K562 (cell line): Measurements from ENCODE around the gene TMIGD1. TPM values are rescaled to one million over a fixed set of nuclear protein-coding genes. Genes with fewer than 3 reads are reported as not detected.

Experiments
- FOS ChIP-seq: IDR thresholded peaks from 3 replicates; pipeline ENCODE4 v1.6.1; 2011; ENCODE audit not compliant: insufficient read length; ENCODE audit errors: extremely low read depth
- PRPF4 ChIP-seq: fragments of 200-400 bp; formaldehyde crosslinking; IDR thresholded peaks from one replicate; pipeline ENCODE4 v1.6.1; 2017; ENCODE audit warnings: low read length, low read depth, mild to moderate bottlenecking; ENCODE audit not compliant: insufficient read depth, poor library complexity, severe bottlenecking
- WHSC1 ChIP-seq: IDR thresholded peaks from one replicate; pipeline ENCODE4 v1.6.1; 2012; ENCODE audit warnings: low read length, control low read depth, inconsistent platforms
- ZFP30 ChIP-seq: fragments of 250-450 bp; sonication (Bioruptor Pico); IDR thresholded peaks from 2 replicates; pipeline ENCODE4 v1.8.0; 2022; ENCODE audit warnings: moderate library complexity, mild to moderate bottlenecking, inconsistent platforms, borderline replicate concordance
- ZFP36 ChIP-seq: fragments of 150-350 bp; IDR thresholded peaks from 2 replicates; pipeline ENCODE4 v1.6.1; 2018; ENCODE audit warnings: low read length, low read depth; ENCODE audit not compliant: partially characterized antibody
- polyA plus RNA-seq, 8 experiments: library from polyadenylated mRNA; depleted of rRNA in 4 of 8; stranded (reverse) in 5 of 8; unstranded in 3 of 8; fragments of >200 nt; fragmentation: Nextera tagmentation in 2 of 8; fragmentation: Illumina TruSeq in 1 of 8; extraction: Ambion mirVana in 2 of 8; extraction: Trizol in 1 of 8; gene quantifications; 2 replicates each; pipeline versions ENCODE4 v1.2.1 to v1.2.3, GENCODE V29; 2011 to 2014; ENCODE audit warnings: inconsistent platforms in 1 of 8, missing spikeins in 1 of 8
- total RNA-seq, 7 experiments: library from RNA; depleted of rRNA in 6 of 7; stranded (reverse); fragments of >200 nt in 6 of 7; fragmentation: Illumina TruSeq in 2 of 7; extraction: Trizol in 2 of 7; gene quantifications; 2 replicates each; pipeline versions ENCODE4 v1.2.1 to v1.2.3, GENCODE V29; 2011 to 2021; ENCODE audit warnings: low replicate concordance in 1 of 7
- TF ChIP-seq, protein P1 (sequence below), 2 experiments: fragments of 450-650 bp; IDR thresholded peaks; 2 replicates each; pipeline ENCODE4 v1.6.1; 2016; ENCODE audit warnings: mild to moderate bottlenecking in 2 of 2, borderline replicate concordance in 1 of 2, low read depth in 1 of 2, moderate library complexity in 1 of 2
- TF ChIP-seq, protein P2 (sequence below): sonication (generic); formaldehyde crosslinking; IDR thresholded peaks from 2 replicates; pipeline ENCODE4 v1.8.1; 2023; ENCODE audit warnings: mild to moderate bottlenecking, missing genetic modification reagents

The TMIGD1 gene
- total and polyA plus RNA-seq, 9 of the 15 experiments (the other 6 are each of a cell fraction or from before 2014, with no cell fraction given), result not detected

DNA sequence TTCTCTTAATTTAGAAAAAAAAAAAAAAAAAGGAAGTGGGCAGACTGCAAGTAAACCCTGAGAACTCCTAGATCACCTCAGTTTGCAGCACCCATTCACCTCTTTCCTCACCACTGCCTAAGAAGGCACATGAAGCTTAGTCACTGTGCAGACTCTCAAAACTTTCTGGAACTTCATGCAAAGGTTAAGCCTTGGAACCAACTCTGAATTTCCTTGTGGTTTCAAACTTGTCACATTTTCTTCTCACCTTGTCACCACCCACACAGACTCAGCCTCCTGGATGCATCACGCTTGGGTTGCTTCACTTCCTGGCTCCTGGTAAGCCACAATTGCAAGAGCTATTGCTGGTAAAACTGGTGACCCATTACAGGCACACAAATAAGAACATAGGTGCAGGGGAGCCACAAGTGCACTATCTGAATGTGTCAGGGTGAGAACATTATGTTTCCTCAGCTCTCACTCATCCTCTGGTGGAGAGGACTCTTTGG lies 29.9 kb upstream of the TMIGD1 start (continued):
- TF ChIP-seq PRPF4, result no peak
- TF ChIP-seq FOS, result no peak
- TF ChIP-seq ZFP36, result peak; percentile 8
- TF ChIP-seq, protein P1, sequence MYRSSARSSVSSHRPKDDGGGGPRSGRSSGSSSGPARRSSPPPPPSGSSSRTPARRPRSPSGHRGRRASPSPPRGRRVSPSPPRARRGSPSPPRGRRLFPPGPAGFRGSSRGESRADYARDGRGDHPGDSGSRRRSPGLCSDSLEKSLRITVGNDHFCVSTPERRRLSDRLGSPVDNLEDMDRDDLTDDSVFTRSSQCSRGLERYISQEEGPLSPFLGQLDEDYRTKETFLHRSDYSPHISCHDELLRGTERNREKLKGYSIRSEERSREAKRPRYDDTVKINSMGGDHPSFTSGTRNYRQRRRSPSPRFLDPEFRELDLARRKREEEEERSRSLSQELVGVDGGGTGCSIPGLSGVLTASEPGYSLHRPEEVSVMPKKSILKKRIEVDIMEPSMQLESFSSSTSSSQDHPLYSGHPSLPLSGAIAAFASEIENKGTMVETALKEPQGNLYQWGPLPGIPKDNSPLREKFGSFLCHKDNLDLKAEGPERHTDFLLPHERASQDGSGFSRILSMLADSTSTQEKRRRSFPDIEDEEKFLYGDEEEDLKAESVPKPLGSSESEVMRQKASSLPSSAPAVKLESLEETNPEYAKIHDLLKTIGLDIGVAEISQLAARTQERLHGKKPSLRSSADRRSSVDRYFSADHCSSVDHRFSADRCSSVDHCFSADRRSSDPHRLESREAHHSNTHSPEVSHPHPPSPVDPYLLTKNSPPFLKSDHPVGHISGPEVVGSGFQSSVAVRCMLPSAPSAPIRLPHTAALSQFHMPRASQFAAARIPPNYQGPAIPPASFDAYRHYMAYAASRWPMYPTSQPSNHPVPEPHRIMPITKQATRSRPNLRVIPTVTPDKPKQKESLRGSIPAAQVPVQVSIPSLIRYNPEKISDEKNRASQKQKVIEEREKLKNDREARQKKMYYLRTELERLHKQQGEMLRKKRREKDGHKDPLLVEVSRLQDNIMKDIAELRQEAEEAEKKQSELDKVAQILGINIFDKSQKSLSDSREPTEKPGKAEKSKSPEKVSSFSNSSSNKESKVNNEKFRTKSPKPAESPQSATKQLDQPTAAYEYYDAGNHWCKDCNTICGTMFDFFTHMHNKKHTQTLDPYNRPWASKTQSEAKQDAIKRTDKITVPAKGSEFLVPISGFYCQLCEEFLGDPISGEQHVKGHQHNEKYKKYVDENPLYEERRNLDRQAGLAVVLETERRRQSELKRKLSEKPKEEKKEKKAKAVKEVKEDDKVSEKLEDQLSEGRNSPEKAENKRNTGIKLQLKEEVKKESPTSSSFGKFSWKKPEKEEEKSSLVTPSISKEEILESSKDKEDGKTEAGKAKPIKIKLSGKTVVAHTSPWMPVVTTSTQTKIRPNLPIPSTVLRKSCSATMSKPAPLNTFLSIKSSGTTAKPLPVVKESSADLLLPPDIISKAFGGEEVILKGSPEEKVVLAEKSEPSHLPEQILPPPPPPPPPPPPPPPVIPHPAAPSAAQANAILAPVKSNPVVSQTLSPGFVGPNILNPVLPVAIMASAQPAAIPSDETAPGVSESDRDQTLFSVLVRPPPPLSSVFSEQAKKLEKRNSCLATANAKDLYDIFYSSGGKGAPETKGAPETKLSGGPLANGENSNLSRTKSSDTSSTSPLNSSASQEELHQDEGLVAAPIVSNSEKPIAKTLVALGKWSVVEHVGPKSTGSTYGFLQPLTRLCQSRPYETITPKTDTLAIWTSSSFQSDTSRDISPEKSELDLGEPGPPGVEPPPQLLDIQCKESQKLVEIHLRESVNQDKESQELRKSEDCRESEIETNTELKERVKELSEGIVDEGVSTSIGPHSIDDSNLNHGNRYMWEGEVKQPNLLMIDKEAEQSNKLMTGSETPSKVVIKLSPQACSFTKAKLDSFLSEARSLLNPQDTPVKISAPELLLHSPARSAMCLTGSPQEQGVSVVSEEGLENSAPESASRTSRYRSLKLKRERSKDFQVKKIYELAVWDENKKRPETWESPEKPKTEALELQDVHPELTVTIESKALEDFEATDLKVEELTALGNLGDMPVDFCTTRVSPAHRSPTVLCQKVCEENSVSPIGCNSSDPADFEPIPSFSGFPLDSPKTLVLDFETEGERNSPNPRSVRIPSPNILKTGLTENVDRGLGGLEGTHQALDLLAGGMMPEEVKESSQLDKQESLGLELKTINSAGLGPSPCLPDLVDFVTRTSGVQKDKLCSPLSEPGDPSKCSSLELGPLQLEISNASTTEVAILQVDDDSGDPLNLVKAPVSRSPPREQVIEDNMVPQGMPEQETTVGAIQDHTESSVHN (IDR thresholded peaks at IDR 0.05; ENCODE audit: borderline replicate concordance in 1 of 2, low read depth in 1 of 2), result peak in 1 of 2 experiments; percentile 53; a peak in 2 of 4 replicates
- TF ChIP-seq, protein P2, sequence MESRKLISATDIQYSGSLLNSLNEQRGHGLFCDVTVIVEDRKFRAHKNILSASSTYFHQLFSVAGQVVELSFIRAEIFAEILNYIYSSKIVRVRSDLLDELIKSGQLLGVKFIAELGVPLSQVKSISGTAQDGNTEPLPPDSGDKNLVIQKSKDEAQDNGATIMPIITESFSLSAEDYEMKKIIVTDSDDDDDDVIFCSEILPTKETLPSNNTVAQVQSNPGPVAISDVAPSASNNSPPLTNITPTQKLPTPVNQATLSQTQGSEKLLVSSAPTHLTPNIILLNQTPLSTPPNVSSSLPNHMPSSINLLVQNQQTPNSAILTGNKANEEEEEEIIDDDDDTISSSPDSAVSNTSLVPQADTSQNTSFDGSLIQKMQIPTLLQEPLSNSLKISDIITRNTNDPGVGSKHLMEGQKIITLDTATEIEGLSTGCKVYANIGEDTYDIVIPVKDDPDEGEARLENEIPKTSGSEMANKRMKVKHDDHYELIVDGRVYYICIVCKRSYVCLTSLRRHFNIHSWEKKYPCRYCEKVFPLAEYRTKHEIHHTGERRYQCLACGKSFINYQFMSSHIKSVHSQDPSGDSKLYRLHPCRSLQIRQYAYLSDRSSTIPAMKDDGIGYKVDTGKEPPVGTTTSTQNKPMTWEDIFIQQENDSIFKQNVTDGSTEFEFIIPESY (CRISPR knock-in tag), result no peak
- no peak for TF ChIP-seq WHSC1
- no peak for TF ChIP-seq ZFP30 (CRISPR knock-in tag)
